Measurements from ENCODE around the gene PSMC3. TPM values are rescaled to one million over a fixed set of nuclear protein-coding genes. Genes with fewer than 3 reads are reported as not detected.
A peak's percentile ranks its signal among the peaks of the same experiment; 100 is the strongest.

PSMC3 gene
- total RNA-seq, 1 donor from 2014 or later = 108 TPM

- no peaks in the 10 kb centered on the region for H3K9me3 Mint-ChIP-seq (ENCODE audit: low read depth)
- peaks cover 39% of the 10 kb centered on the region for H3K4me1 Mint-ChIP-seq (ENCODE audit: low read depth)
- H3K4me3 Mint-ChIP-seq (ENCODE audit: unreplicated experiment) = peak overlapping the region; percentile 98
- no peak for DNase-seq (ENCODE audit: low spot score)
- peaks cover 9% of the 10 kb centered on the region for H3K36me3 Mint-ChIP-seq (ENCODE audit: low read depth)
- no peak for TF ChIP-seq CTCF (IDR thresholded peaks at IDR 0.05)
- H3K27me3 Mint-ChIP-seq (ENCODE audit: low read depth) = no peaks in the 10 kb centered on the region
- H3K27ac Mint-ChIP-seq (ENCODE audit: unreplicated experiment) = peak overlapping the region; percentile 99
These were observed 16.5 kb downstream of the PSMC3 start for GRCh38 chr11:47409440-47410369.

GRCh38 chr11:47408598-47409439, 17.4 kb downstream of the PSMC3 start:
- TF ChIP-seq CTCF (IDR thresholded peaks at IDR 0.05) = peak; percentile 15
- peaks cover 4% of the 10 kb centered on the region for H3K36me3 Mint-ChIP-seq (ENCODE audit: low read depth)
- H3K9me3 Mint-ChIP-seq (ENCODE audit: low read depth) = no peaks in the 10 kb centered on the region
- no peaks in the 10 kb centered on the region for H3K27me3 Mint-ChIP-seq (ENCODE audit: low read depth)
- H3K4me1 Mint-ChIP-seq (ENCODE audit: low read depth) = peaks cover 33% of the 10 kb centered on the region
- peak; percentile 93 for DNase-seq (ENCODE audit: low spot score)
- peak overlapping the region; percentile 98 for H3K4me3 Mint-ChIP-seq (ENCODE audit: unreplicated experiment)
- peak overlapping the region; percentile 99 for H3K27ac Mint-ChIP-seq (ENCODE audit: unreplicated experiment)

- TF ChIP-seq CTCF (IDR thresholded peaks at IDR 0.05) = peak; percentile 94
- peak within 1 kb of the TSS; percentile 99 for H3K27ac Mint-ChIP-seq (ENCODE audit: unreplicated experiment)
- no peaks in the 10 kb centered on the region for H3K27me3 Mint-ChIP-seq (ENCODE audit: low read depth)
- no peaks in the 10 kb centered on the region for H3K9me3 Mint-ChIP-seq (ENCODE audit: low read depth)
- H3K4me1 Mint-ChIP-seq (ENCODE audit: low read depth) = peaks cover 26% of the 10 kb centered on the region
- H3K36me3 Mint-ChIP-seq (ENCODE audit: low read depth) = no peaks in the 10 kb centered on the region
- peak within 1 kb of the TSS; percentile 98 for H3K4me3 Mint-ChIP-seq (ENCODE audit: unreplicated experiment)
- peak; percentile 98 for DNase-seq (ENCODE audit: low spot score)
These were observed 18.3 kb downstream of the PSMC3 start, which contains the start of gene SLC39A13 for GRCh38 chr11:47407746-47408590. Gene SLC39A13 (plus strand): TSS chr11:47408590. CDS start chr11:47410095, 1,505 bp downstream.

GRCh38 chr11:47406896-47407745, 19.1 kb downstream of the PSMC3 start:
- TF ChIP-seq CTCF (IDR thresholded peaks at IDR 0.05) = no peak
- DNase-seq (ENCODE audit: low spot score) = no peak
- Mint-ChIP-seq H3K36me3 (ENCODE audit: low read depth) (no peaks in the 10 kb centered on the region), H3K4me1 (ENCODE audit: low read depth) (peaks cover 26% of the 10 kb centered on the region), H3K27me3 (ENCODE audit: low read depth) (no peaks in the 10 kb centered on the region), H3K27ac (ENCODE audit: unreplicated experiment) (peak overlapping the region; percentile 97), H3K4me3 (ENCODE audit: unreplicated experiment) (peak overlapping the region; percentile 85), H3K9me3 (ENCODE audit: low read depth) (no peaks in the 10 kb centered on the region)
